Measurements from ENCODE around the gene QRFP. TPM values are rescaled to one million over a fixed set of nuclear protein-coding genes. Genes with fewer than 3 reads are reported as not detected.

Gene QRFP
- polyA plus RNA-seq, 1 donor from 2014 or later = not detected

DNA sequence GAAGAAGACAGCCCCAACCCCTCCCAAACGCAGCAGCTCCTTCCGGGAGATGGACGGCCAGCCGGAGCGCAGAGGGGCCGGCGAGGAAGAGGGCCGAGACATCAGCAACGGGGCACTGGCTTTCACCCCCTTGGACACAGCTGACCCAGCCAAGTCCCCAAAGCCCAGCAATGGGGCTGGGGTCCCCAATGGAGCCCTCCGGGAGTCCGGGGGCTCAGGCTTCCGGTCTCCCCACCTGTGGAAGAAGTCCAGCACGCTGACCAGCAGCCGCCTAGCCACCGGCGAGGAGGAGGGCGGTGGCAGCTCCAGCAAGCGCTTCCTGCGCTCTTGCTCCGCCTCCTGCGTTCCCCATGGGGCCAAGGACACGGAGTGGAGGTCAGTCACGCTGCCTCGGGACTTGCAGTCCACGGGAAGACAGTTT lies 12.5 kb downstream of the QRFP start:
- Histone ChIP-seq H3K4me3 (ENCODE audit: low read length) (no peak overlapping the region), H3K27me3 (ENCODE audit: insufficient read depth, low read depth, low read length) (no peaks in the 10 kb centered on the region), H3K4me2 (ENCODE audit: low read length) (no peak overlapping the region), H3K36me3 (ENCODE audit: insufficient read depth, low read length) (no peaks in the 10 kb centered on the region), H3K27ac (ENCODE audit: low read length) (no peak overlapping the region), H3K9me2 (ENCODE audit: insufficient read depth, low read length) (no peaks in the 10 kb centered on the region), H4K20me1 (ENCODE audit: insufficient read depth) (no peaks in the 10 kb centered on the region), H3F3A (ENCODE audit: insufficient read depth, low read length, poor library complexity, severe bottlenecking) (no peaks in the 10 kb centered on the region), H2AFZ (ENCODE audit: low read depth, low read length) (no peak overlapping the region), H3K9me3 (ENCODE audit: low read length) (no peaks in the 10 kb centered on the region), H3K9ac (ENCODE audit: low read length) (no peak overlapping the region), H3K79me2 (replicated peaks; ENCODE audit: insufficient read depth, low read length) (no peaks in the 10 kb centered on the region)
- TF ChIP-seq, protein P1, sequence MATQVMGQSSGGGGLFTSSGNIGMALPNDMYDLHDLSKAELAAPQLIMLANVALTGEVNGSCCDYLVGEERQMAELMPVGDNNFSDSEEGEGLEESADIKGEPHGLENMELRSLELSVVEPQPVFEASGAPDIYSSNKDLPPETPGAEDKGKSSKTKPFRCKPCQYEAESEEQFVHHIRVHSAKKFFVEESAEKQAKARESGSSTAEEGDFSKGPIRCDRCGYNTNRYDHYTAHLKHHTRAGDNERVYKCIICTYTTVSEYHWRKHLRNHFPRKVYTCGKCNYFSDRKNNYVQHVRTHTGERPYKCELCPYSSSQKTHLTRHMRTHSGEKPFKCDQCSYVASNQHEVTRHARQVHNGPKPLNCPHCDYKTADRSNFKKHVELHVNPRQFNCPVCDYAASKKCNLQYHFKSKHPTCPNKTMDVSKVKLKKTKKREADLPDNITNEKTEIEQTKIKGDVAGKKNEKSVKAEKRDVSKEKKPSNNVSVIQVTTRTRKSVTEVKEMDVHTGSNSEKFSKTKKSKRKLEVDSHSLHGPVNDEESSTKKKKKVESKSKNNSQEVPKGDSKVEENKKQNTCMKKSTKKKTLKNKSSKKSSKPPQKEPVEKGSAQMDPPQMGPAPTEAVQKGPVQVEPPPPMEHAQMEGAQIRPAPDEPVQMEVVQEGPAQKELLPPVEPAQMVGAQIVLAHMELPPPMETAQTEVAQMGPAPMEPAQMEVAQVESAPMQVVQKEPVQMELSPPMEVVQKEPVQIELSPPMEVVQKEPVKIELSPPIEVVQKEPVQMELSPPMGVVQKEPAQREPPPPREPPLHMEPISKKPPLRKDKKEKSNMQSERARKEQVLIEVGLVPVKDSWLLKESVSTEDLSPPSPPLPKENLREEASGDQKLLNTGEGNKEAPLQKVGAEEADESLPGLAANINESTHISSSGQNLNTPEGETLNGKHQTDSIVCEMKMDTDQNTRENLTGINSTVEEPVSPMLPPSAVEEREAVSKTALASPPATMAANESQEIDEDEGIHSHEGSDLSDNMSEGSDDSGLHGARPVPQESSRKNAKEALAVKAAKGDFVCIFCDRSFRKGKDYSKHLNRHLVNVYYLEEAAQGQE (IDR thresholded peaks at IDR 0.05; ENCODE audit: borderline replicate concordance) = no peak
- no peak for TF ChIP-seq EP300 (conservative IDR thresholded peaks at IDR 0.05; ENCODE audit: poor library complexity, severe bottlenecking)
- TF ChIP-seq EZH2 (IDR thresholded peaks at IDR 0.05; ENCODE audit: borderline replicate concordance, insufficient read depth, low read length, poor library complexity, severe bottlenecking) = no peak
- no peak for TF ChIP-seq SMC3 (conservative IDR thresholded peaks at IDR 0.05; ENCODE audit: poor library complexity)
- TF ChIP-seq, protein P2, sequence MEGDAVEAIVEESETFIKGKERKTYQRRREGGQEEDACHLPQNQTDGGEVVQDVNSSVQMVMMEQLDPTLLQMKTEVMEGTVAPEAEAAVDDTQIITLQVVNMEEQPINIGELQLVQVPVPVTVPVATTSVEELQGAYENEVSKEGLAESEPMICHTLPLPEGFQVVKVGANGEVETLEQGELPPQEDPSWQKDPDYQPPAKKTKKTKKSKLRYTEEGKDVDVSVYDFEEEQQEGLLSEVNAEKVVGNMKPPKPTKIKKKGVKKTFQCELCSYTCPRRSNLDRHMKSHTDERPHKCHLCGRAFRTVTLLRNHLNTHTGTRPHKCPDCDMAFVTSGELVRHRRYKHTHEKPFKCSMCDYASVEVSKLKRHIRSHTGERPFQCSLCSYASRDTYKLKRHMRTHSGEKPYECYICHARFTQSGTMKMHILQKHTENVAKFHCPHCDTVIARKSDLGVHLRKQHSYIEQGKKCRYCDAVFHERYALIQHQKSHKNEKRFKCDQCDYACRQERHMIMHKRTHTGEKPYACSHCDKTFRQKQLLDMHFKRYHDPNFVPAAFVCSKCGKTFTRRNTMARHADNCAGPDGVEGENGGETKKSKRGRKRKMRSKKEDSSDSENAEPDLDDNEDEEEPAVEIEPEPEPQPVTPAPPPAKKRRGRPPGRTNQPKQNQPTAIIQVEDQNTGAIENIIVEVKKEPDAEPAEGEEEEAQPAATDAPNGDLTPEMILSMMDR (IDR thresholded peaks at IDR 0.05; ENCODE audit: poor library complexity, severe bottlenecking) = no peak
- TF ChIP-seq POLR2AphosphoS5 (IDR thresholded peaks at IDR 0.05) = no peak
- no peak for TF ChIP-seq RAD21 (conservative IDR thresholded peaks at IDR 0.05)
- no peak for TF ChIP-seq TAF1 (IDR thresholded peaks at IDR 0.05; ENCODE audit: low read depth)
- TF ChIP-seq MXI1 (conservative IDR thresholded peaks at IDR 0.05; ENCODE audit: poor library complexity, severe bottlenecking) = no peak

DNA sequence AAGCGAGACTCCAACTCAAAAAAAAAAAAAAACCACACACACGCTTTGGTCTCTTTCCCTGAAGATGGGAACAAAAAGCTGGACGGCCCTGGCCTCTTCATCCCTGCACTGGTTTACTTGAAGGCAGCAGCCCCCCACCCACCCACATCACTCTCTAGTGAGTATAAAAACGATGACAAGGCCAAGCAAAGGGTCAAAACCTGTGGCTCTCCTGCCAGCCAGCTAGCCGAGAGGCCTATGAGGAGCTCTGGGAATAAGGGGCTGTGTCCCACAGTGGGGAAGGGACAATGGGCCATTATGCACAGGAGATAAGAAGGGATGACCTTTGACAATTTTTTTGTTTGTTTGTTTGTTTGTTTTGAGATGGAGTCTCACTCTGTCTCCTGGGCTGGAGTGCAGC lies 13.1 kb downstream of the QRFP start:
- Histone ChIP-seq H3K4me2 (ENCODE audit: low read length) (no peak overlapping the region), H3F3A (ENCODE audit: insufficient read depth, low read length, poor library complexity, severe bottlenecking) (no peaks in the 10 kb centered on the region), H3K79me2 (replicated peaks; ENCODE audit: insufficient read depth, low read length) (no peaks in the 10 kb centered on the region), H3K4me3 (ENCODE audit: low read length) (no peak overlapping the region), H2AFZ (ENCODE audit: low read depth, low read length) (no peak overlapping the region), H3K36me3 (ENCODE audit: insufficient read depth, low read length) (no peaks in the 10 kb centered on the region), H3K9me3 (ENCODE audit: low read length) (no peaks in the 10 kb centered on the region), H3K9ac (ENCODE audit: low read length) (no peak overlapping the region), H3K27me3 (ENCODE audit: insufficient read depth, low read depth, low read length) (no peaks in the 10 kb centered on the region), H3K9me2 (ENCODE audit: insufficient read depth, low read length) (no peaks in the 10 kb centered on the region), H4K20me1 (ENCODE audit: insufficient read depth) (no peaks in the 10 kb centered on the region), H3K27ac (ENCODE audit: low read length) (no peak overlapping the region)
- TF ChIP-seq MXI1 (conservative IDR thresholded peaks at IDR 0.05; ENCODE audit: poor library complexity, severe bottlenecking) = no peak
- TF ChIP-seq EP300 (conservative IDR thresholded peaks at IDR 0.05; ENCODE audit: poor library complexity, severe bottlenecking) = no peak
- TF ChIP-seq SMC3 (conservative IDR thresholded peaks at IDR 0.05; ENCODE audit: poor library complexity) = no peak
- TF ChIP-seq, protein P2 (IDR thresholded peaks at IDR 0.05; ENCODE audit: poor library complexity, severe bottlenecking) = no peak

All from neural cell (in vitro differentiated cells).